ACC112 (cell line): ENCODE data around the gene TMEM45A.
"Not testable (repeated sequence)": the region's sequence is repeated elsewhere in the genome, so short reads cannot be mapped to it uniquely, and the experiment has no call there.

Source experiments
- H2AFZ ChIP-seq: fragments of 200-600 bp; sonication (generic); one replicate; pipeline ENCODE4 v1.6.0; 2017; ENCODE audit warnings: antibody characterized with exemption, low read length; ENCODE audit not compliant: unreplicated experiment
- H3K27ac ChIP-seq: fragments of 200-600 bp; sonication (generic); 2 replicates; pipeline ENCODE4 v1.5.1; 2014; ENCODE audit warnings: low read depth, mild to moderate bottlenecking, antibody characterized with exemption, low read length, moderate library complexity
- H3K27me3 ChIP-seq: fragments of 200-600 bp; sonication (generic); 2 replicates; pipeline ENCODE4 v1.6.1; 2014; ENCODE audit warnings: mild to moderate bottlenecking, antibody characterized with exemption, low read length, moderate library complexity, mixed read lengths; ENCODE audit not compliant: insufficient read depth
- H3K36me3 ChIP-seq: fragments of 200-600 bp; sonication (generic); 2 replicates; pipeline ENCODE4 v1.6.1; 2016; ENCODE audit warnings: mild to moderate bottlenecking, antibody characterized with exemption, low read length, moderate library complexity, mixed read lengths; ENCODE audit not compliant: insufficient read depth
- H3K4me1 ChIP-seq: fragments of 200-600 bp; sonication (generic); one replicate; pipeline ENCODE4 v1.6.1; 2016; ENCODE audit warnings: low read length, mixed read lengths; ENCODE audit not compliant: insufficient read depth, unreplicated experiment, control insufficient read depth
- H3K4me3 ChIP-seq: fragments of 200-600 bp; sonication (generic); 2 replicates; pipeline ENCODE4 v1.5.1; 2014; ENCODE audit warnings: mild to moderate bottlenecking, low read depth, low read length
- H3K79me2 ChIP-seq: fragments of 200-600 bp; sonication (generic); one replicate; pipeline ENCODE4 v1.6.0; 2016; ENCODE audit warnings: low read length; ENCODE audit not compliant: control insufficient read depth, unreplicated experiment, insufficient read depth

Gene TMEM45A

DNA sequence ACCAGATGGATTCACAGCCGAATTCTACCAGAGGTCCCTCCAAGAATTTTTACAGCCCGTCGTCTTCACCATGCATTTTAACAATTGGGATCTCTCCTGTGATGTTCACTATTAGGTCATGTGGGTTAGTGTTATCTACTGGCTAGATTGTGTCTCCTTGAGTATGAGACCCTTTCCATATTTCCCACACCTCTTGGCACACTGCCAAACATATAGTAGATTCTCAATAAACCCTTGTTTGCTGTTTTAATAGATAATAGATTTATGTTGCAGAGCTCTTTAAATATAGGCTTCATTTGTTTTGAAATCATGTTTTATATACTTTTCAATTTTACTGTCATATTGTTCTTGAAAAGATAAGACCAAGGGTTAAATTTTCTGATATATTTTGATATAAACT is 82.1 kb downstream of the TMEM45A start:
- no peaks in the 10 kb centered on the region for H3K27me3 ChIP-seq
- H3K4me1 ChIP-seq: no peaks in the 10 kb centered on the region
- H3K4me3 ChIP-seq: no peak overlapping the region
- H3K27ac ChIP-seq: no peak overlapping the region
- no peak overlapping the region for H2AFZ ChIP-seq
- H3K79me2 ChIP-seq: no peaks in the 10 kb centered on the region
- peaks cover 15% of the 10 kb centered on the region; the same call in 1 of the 2 replicates for H3K36me3 ChIP-seq

DNA sequence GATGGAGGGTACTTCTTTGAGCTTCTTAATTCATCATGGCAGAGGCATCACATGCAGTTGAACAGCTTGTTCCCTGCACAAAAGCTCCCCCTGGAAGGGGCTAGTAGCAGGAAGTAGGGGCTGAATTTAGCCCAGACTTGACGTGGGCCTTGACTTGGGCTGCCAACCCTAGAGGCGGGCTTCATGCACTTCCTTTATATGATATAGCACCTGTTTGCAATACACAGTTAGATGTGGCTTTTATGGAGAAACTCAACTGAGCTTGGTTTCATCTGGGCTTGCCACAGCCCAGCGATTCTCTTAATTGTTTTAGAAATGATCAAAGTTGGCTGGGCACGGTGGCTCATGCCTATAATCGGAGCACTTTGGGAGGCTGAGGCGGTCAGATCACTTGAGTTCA is 83.3 kb downstream of the TMEM45A start:
- Histone ChIP-seq H3K4me1 (peaks cover 5% of the 10 kb centered on the region), H3K4me3 (no peak overlapping the region), H2AFZ (no peak overlapping the region), H3K27ac (no peak overlapping the region), H3K36me3 (peaks cover 4% of the 10 kb centered on the region; the same call in 1 of the 2 replicates), H3K79me2 (no peaks in the 10 kb centered on the region), H3K27me3 (no peaks in the 10 kb centered on the region)

DNA sequence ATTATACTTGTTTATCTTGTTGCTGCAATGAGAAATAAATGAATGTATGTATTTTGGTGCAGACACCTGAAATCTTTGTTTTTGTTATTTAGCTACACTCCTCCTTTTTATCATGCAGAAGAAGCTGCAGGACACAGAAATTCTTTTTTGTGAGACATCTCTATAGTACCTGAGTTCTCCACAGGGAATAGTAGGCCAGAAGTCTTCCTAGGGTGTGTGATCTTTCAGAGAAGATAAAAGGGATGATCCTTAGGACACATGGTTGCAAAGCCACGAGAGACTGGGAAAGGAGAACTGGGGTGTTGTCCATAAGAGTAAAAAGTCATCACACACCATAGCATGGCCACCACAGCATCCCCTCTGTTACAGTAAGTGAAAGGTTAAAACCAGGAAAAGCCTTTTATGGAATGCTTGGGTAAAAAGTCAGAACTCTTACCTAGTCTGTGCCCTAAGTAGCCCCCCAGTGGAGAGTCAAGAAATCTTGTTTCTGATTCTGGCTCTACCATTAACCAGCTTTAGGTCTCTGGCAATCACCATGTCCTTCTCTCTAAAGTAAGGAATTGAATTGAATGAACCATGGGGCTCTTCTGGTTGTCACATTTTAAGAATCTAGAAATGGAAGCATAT is 85.1 kb downstream of the TMEM45A start:
- no peak overlapping the region for H3K27ac ChIP-seq
- H3K4me3 ChIP-seq: no peak overlapping the region
- H3K36me3 ChIP-seq: no peaks in the 10 kb centered on the region
- H2AFZ ChIP-seq: no peak overlapping the region
- H3K79me2 ChIP-seq: no peaks in the 10 kb centered on the region
- H3K4me1 ChIP-seq: peaks cover 23% of the 10 kb centered on the region
- no peaks in the 10 kb centered on the region for H3K27me3 ChIP-seq

DNA sequence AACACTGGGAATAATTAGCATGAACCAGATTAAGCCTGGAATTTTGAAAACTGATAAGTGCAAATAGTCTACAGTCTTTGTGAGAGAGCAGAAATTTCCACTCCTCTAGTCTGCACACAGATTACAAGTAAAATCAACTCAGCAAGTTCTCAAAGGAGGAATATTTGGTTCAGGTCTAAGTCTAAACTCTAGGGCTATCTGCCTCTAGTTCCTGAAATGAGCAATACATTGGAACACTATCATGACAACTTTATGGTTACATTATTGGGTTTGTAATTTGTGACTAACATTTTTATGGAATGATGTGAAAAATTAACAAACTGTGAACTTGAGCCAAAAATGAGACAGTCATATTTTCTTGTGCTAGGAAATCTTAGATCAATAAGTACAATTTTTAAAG is 86.2 kb downstream of the TMEM45A start:
- no peak overlapping the region for H3K4me3 ChIP-seq
- H3K27me3 ChIP-seq: no peaks in the 10 kb centered on the region
- H3K79me2 ChIP-seq: no peaks in the 10 kb centered on the region
- peaks cover 24% of the 10 kb centered on the region for H3K4me1 ChIP-seq
- H3K27ac ChIP-seq: no peak overlapping the region
- H3K36me3 ChIP-seq: no peaks in the 10 kb centered on the region
- H2AFZ ChIP-seq: no peak overlapping the region

DNA sequence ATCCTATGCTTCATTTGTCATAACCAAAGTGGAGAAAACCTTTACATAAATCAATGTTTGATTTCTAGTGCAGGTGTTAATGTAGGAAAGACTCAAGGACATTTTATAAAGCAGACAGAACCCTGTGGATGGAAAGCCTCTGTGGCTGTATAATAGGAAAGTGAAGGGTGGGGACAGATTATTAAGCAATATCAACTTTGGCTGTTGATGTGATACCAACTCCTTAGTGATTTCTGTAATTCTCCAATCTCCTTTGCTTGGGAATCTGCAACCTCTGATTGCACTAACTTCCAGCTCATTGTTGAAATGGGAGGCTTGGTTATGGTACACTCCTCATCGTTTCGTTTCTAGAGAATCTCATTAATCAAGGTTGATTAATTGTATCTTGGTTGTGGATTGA is 87.7 kb downstream of the TMEM45A start:
- Histone ChIP-seq H2AFZ (no peak overlapping the region), H3K4me3 (no peak overlapping the region), H3K36me3 (no peaks in the 10 kb centered on the region), H3K79me2 (no peaks in the 10 kb centered on the region), H3K27ac (no peak overlapping the region), H3K4me1 (peaks cover 24% of the 10 kb centered on the region), H3K27me3 (no peaks in the 10 kb centered on the region)

DNA sequence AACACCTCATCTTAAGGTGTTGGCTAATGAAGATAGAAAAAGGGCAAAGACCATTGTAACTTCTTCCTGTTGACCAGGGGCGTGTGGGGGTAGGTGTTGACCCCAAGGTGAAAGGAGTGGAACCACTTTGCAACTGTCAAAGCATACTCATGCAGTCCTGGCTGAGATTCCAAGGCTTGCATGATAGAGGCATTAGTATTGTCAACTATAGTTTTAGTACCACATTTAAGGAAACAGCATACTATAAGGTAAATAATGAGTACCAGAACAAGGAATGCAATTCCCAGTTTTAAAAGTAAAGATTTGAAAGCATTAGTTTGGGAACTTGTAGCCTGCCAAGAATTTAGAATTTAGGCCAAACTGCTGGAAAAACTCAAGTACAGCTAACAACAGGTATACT is 89.2 kb downstream of the TMEM45A start:
- no peak overlapping the region for H2AFZ ChIP-seq
- no peaks in the 10 kb centered on the region for H3K79me2 ChIP-seq
- H3K27ac ChIP-seq: no peak overlapping the region
- H3K4me3 ChIP-seq: no peak overlapping the region
- no peaks in the 10 kb centered on the region for H3K36me3 ChIP-seq
- H3K4me1 ChIP-seq: peaks cover 24% of the 10 kb centered on the region
- no peaks in the 10 kb centered on the region for H3K27me3 ChIP-seq

DNA sequence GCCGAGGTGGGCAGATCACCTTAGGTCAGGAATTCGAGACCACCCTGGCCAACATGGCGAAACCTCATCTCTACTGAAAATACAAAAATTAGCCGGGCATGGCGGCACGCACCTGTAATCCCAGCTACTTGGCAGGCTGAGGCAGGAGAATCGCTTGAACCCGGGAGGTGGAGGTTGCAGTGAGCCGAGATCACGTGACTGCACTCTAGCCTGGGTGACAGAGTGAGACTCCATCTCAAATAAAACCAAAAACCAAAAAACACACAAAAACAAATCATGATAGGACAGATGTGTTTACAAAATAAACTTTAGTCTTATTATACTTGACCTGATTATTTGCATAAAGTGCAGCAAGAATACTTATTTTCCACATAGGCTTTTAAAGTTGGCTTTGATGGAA is 89.7 kb downstream of the TMEM45A start:
- H3K4me3 ChIP-seq, H3K79me2 ChIP-seq, H2AFZ ChIP-seq, H3K27me3 ChIP-seq, H3K27ac ChIP-seq, H3K36me3 ChIP-seq: not testable (repeated sequence)
- H3K4me1 ChIP-seq: peaks cover 24% of the 10 kb centered on the region

DNA sequence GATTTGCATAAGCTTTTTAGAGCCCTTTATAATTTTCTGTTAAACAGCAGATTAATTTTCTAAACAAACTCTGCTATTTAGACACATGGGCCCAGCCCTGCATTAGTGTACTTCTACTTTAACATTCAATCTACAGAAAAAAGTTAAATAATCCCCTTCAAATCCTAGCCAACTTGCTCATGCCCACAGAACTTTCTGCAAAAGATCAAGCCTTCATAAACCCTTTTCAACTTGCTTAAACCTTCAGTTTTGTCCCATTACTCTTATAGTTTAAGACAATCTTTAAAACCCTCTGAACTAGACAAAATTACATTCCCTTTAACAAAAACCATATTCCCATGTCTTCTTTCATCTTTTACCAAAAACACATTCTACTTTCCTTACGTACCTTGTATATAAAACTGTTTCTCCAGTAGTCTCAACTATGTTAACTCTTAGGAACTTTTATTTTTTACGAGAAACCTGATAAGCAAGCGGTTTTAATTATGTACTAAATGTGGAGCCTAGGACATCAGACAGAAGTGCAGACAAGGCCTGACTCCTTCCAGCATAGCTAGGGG is 91.8 kb downstream of the TMEM45A start:
- Histone ChIP-seq H3K4me1 (peaks cover 24% of the 10 kb centered on the region), H3K27ac (no peak overlapping the region), H3K4me3 (no peak overlapping the region), H3K79me2 (no peaks in the 10 kb centered on the region), H2AFZ (no peak overlapping the region), H3K36me3 (no peaks in the 10 kb centered on the region), H3K27me3 (no peaks in the 10 kb centered on the region)

DNA sequence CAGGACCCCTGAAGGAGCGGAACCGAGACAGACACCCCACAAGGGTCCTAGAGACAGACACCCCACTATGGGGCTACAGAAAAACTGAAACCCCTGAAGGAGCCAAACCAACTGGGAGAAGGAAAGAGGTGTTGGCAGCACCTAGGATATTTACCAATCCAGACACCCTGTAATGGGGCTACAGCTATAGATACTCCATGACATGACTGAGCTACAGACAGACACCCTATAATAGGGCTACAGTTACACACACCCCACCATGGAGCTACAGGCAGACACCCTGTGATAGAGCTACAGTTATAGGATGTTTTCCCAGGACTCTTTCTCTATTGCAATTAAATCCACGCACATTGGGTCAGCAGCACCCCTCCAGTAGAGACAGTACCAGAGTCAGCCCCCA is 94.4 kb downstream of the TMEM45A start:
- H3K27ac ChIP-seq: no peak overlapping the region
- H3K36me3 ChIP-seq: no peaks in the 10 kb centered on the region
- no peaks in the 10 kb centered on the region for H3K27me3 ChIP-seq
- peaks cover 8% of the 10 kb centered on the region for H3K4me1 ChIP-seq
- no peak overlapping the region for H3K4me3 ChIP-seq
- H3K79me2 ChIP-seq: no peaks in the 10 kb centered on the region
- H2AFZ ChIP-seq: no peak overlapping the region

DNA sequence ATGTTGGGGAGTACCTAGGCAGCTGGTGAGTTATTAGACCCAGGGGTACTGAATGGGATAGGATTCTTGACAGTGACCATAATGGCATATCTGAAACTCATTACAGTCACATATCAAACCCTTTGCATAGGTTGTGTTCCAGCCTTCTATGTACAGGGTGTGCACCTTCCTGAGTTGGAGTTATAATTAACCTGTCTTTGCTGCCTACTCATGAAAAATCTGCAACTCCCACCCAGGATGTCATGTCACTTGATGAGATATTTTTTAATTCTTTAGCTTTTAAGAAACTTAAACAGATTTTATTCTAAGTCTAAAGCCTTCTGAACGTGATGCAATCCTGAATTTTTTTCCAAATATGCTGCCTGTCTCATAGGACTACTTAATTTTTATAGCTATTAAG is 95.8 kb downstream of the TMEM45A start:
- Histone ChIP-seq H3K4me3 (no peak overlapping the region), H3K79me2 (no peaks in the 10 kb centered on the region), H2AFZ (no peak overlapping the region), H3K27me3 (no peaks in the 10 kb centered on the region), H3K4me1 (no peaks in the 10 kb centered on the region), H3K36me3 (no peaks in the 10 kb centered on the region), H3K27ac (no peak overlapping the region)

DNA sequence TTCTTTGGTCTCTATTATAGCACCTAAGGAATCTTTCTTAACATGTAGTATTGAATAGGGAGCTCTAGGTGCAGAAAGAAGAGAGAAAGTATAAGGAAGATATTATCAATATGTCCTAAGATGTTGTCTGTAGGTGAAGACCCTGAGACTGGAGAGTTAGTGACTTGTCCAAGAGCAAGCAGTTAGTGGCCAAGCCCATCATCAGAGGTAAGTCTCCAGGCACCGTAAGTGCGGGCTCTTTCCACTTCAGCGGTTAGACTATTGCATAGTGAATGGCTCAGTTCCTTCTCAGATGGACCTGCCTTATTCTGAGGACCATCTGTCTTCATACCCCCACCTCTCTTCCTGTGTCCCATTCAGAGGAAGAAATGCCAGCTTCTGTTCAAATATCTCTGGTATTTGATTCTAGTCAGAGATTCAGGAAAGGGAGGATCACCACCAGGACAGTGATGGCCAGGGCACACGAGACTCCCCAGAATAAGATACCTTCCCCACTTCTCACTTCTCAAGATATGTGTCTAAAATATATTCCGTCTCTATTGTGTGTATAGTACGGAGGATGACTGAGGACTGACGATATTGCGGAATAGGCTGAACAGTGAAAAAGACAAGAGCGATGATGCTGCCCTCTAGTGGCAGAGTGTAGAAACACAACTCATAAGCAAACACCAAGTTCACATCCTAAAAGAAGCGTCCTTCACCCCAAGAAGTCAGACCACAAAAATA is 97.9 kb downstream of the TMEM45A start:
- H3K79me2 ChIP-seq: no peaks in the 10 kb centered on the region
- H3K27me3 ChIP-seq: no peaks in the 10 kb centered on the region
- no peaks in the 10 kb centered on the region for H3K4me1 ChIP-seq
- H3K36me3 ChIP-seq: no peaks in the 10 kb centered on the region
- H3K4me3 ChIP-seq: peak overlapping the region; percentile 58
- H3K27ac ChIP-seq: no peak overlapping the region
- peak overlapping the region; percentile 86 for H2AFZ ChIP-seq
